ENCODE data around the gene SBSN.

DNA sequence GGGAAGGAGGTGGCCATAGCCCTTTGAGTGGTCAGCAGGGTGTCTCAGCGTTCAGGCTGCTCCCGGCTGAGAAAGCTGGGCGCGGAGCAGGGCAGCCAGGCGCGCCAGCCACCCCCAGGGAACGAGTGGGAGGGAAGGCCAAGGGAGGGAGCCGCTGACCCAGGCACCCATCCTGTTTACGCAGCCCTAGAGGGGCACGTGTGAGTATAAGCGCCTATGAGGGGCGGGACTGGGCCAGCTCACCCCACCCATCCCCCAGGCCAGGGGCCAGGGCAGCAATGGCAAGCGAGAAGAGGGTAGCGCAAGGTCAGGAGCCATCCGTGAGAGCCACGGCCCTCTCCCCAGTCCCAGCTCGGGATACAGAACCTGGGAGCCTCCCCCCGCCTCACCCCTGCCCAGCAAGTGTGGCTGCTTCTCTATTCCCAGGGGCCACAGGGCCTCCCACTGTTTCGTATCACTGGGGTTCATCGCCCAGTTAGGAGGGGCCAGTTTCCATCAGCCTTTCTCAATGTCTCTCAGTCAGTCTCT lies 13.8 kb downstream of the SBSN start:
- TF ChIP-seq, protein P1, sequence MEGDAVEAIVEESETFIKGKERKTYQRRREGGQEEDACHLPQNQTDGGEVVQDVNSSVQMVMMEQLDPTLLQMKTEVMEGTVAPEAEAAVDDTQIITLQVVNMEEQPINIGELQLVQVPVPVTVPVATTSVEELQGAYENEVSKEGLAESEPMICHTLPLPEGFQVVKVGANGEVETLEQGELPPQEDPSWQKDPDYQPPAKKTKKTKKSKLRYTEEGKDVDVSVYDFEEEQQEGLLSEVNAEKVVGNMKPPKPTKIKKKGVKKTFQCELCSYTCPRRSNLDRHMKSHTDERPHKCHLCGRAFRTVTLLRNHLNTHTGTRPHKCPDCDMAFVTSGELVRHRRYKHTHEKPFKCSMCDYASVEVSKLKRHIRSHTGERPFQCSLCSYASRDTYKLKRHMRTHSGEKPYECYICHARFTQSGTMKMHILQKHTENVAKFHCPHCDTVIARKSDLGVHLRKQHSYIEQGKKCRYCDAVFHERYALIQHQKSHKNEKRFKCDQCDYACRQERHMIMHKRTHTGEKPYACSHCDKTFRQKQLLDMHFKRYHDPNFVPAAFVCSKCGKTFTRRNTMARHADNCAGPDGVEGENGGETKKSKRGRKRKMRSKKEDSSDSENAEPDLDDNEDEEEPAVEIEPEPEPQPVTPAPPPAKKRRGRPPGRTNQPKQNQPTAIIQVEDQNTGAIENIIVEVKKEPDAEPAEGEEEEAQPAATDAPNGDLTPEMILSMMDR (conservative IDR thresholded peaks at IDR 0.05; ENCODE audit: low read length) = no peak
- no peak for TF ChIP-seq EZH2phosphoT487 (IDR thresholded peaks at IDR 0.05; ENCODE audit: borderline replicate concordance)

All from Loucy (cell line).